ENCODE measurements around the gene C1S. TPM values are rescaled to one million over a fixed set of nuclear protein-coding genes. Genes with fewer than 3 reads are reported as not detected.
"Not testable (repeated sequence)": the region's sequence is repeated elsewhere in the genome, so short reads cannot be mapped to it uniquely, and the experiment has no call there.

C1S gene
- total RNA-seq, 4 donors from 2014 or later = 137 to 470 (median 255) TPM

GRCh38 chr12:7103837-7104584 is 43.5 kb downstream of the C1S start:
- TF ChIP-seq CTCF (IDR thresholded peaks at IDR 0.05) (no peak), POLR2A (IDR thresholded peaks at IDR 0.05) (no peak)
- no peak overlapping the region for H3K4me3 ChIP-seq (replicated peaks in 1 of 3)
- peaks cover 0 to 3% of the 10 kb centered on the region in 2 donors for H3K36me3 ChIP-seq
- 94 to 95% methylated on average over 14 of the region's 14 CpGs for WGBS, 2 donors
- intact Hi-C loops (cut with DNase I) = loop anchor here (5.0 kb wide), 1 partner anchor 42 kb away; the partner anchor contains the start of gene C1S
- no peaks in the 10 kb centered on the region for H3K9me3 ChIP-seq
- H3K27me3 ChIP-seq = no peaks in the 10 kb centered on the region
- DNase-seq = no peak
- no peak overlapping the region for H3K27ac ChIP-seq
- peaks cover 5 to 8% of the 10 kb centered on the region in 2 donors for H3K4me1 ChIP-seq

GRCh38 chr12:7106082-7106481 is 45.6 kb downstream of the C1S start:
- H3K27ac ChIP-seq = no peak overlapping the region
- 88 to 91% methylated on average over 1 of the region's 1 CpG for WGBS, 2 donors
- H3K9me3 ChIP-seq = no peaks in the 10 kb centered on the region
- intact Hi-C loops (cut with DNase I) = no loop called here
- peaks cover 5 to 14% of the 10 kb centered on the region in 2 donors for H3K4me1 ChIP-seq
- TF ChIP-seq POLR2A (IDR thresholded peaks at IDR 0.05) (no peak), CTCF (IDR thresholded peaks at IDR 0.05) (no peak)
- DNase-seq = no peak
- H3K27me3 ChIP-seq = no peaks in the 10 kb centered on the region
- H3K4me3 ChIP-seq (replicated peaks in 1 of 3) = no peak overlapping the region
- H3K36me3 ChIP-seq = no peaks in the 10 kb centered on the region

GRCh38 chr12:7107181-7107580 is 46.7 kb downstream of the C1S start:
- intact Hi-C loops (cut with DNase I); H3K36me3 ChIP-seq; H3K4me3 ChIP-seq (replicated peaks in 1 of 3); H3K9me3 ChIP-seq; DNase-seq; H3K27me3 ChIP-seq: not testable (repeated sequence)
- peaks cover 5 to 14% of the 10 kb centered on the region in 2 donors for H3K4me1 ChIP-seq
- peak overlapping the region in 2 of 3 donors; percentile 80 to 87 for H3K27ac ChIP-seq
- WGBS, 2 donors = 97 to 98% methylated on average over 5 of the region's 5 CpGs

- peak overlapping the region in 2 of 3 donors; percentile 34 to 39 for H3K4me3 ChIP-seq (replicated peaks in 1 of 3)
- intact Hi-C loops (cut with DNase I) = no loop called here
- no peaks in the 10 kb centered on the region for H3K27me3 ChIP-seq
- 55 to 56% methylated on average over 3 of the region's 3 CpGs for WGBS, 2 donors
- H3K27ac ChIP-seq = peak overlapping the region in 2 of 3 donors; percentile 80 to 87
- H3K4me1 ChIP-seq = peaks cover 5 to 14% of the 10 kb centered on the region in 2 donors
- H3K9me3 ChIP-seq = no peaks in the 10 kb centered on the region
- DNase-seq = no peak
- no peaks in the 10 kb centered on the region for H3K36me3 ChIP-seq
- no peak for TF ChIP-seq POLR2A (IDR thresholded peaks at IDR 0.05)
- TF ChIP-seq CTCF (IDR thresholded peaks at IDR 0.05) = no peak
Measured at GRCh38 chr12:7107636-7108002, 47.1 kb downstream of the C1S start.

GRCh38 chr12:7108003-7108795 is 47.7 kb downstream of the C1S start:
- peaks cover 5 to 14% of the 10 kb centered on the region in 2 donors for H3K4me1 ChIP-seq
- H3K36me3 ChIP-seq = no peaks in the 10 kb centered on the region
- intact Hi-C loops (cut with DNase I) = no loop called here
- peak; percentile 71 to 75 for DNase-seq
- WGBS, 2 donors = 11 to 17% methylated on average over 12 to 24 of the region's 30 CpGs
- H3K9me3 ChIP-seq = no peaks in the 10 kb centered on the region
- H3K27ac ChIP-seq = peak overlapping the region; percentile 80 to 87 (median 82)
- no peak for TF ChIP-seq CTCF (IDR thresholded peaks at IDR 0.05)
- peak in 1 of 2 donors; percentile 48 for TF ChIP-seq POLR2A (IDR thresholded peaks at IDR 0.05)
- peak overlapping the region; percentile 34 to 78 (median 39) for H3K4me3 ChIP-seq (replicated peaks in 1 of 3)
- H3K27me3 ChIP-seq = no peaks in the 10 kb centered on the region
